GM19438 (cell line): ENCODE measurements around the gene APOL3.
"Not testable (repeated sequence)": the region's sequence is repeated elsewhere in the genome, so short reads cannot be mapped to it uniquely, and the experiment has no call there.

ENCODE experiments used
- ATAC-seq: cut with Tn5 transposase; IDR thresholded peaks from one replicate; pipeline ENCODE4 v1.9.1; 2021; ENCODE audit warnings: low read depth; ENCODE audit not compliant: unreplicated experiment

APOL3 gene

GRCh38 chr22:36160499-36160942 lies at the start of gene APOL3:
TSS of gene APOL3 (minus strand) at chr22:36160755. CDS start at chr22:36149055, 11,700 bp downstream.
- no peak for ATAC-seq

- ATAC-seq, result no peak
Observed at GRCh38 chr22:36210224-36210623, 49.7 kb upstream of the APOL3 start.

DNA sequence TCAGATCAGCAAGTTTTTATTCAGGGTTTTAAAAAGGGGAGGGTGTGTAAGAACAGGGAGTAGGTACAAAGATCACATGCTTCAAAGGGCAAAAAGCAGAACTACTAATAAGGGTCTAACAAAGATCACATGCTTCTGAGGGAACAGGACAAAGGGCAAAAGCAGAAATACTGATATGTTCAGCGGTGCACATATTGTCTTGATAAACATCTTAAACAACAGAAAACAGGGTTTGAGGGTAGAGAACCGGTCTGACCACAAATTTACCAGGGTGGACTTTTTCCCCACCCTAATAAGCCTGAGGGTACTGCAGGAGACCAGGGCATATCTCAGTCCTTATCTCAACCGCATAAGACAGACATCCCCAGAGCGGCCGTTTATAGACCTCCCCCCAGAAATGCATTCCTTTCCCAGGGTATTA lies 48.9 kb upstream of the APOL3 start:
- not testable (repeated sequence) for ATAC-seq

GRCh38 chr22:36208914-36209313 lies 48.4 kb upstream of the APOL3 start:
- no peak for ATAC-seq

DNA sequence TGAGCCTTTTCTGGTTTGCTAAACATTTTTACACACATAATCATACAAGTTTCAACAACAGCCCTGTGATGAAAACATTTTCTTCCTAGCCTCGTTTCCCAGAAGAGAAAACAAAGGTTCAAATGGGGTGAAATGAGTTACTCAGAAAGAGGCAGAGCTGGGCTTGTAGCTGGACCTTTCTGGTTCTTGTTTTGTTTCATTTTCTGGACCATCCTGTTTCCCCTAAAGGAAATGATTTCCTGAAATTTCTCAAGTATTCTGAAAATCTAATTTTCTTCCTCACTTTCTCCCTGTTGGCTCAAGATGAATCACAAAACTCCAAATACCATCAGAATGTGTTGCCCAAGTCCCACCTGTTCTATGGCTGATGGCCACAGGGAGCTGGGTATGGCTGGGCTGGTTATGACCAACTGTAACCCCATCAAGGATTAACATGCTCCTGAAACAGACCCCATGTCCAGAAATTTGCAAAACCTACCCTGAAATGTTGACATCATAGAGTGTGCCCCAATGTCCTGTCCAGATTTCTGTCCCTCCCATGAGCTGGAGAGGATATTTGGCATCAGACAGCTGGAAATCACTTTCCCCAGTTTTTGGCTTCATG lies 47.7 kb upstream of the APOL3 start:
- ATAC-seq, result no peak

DNA sequence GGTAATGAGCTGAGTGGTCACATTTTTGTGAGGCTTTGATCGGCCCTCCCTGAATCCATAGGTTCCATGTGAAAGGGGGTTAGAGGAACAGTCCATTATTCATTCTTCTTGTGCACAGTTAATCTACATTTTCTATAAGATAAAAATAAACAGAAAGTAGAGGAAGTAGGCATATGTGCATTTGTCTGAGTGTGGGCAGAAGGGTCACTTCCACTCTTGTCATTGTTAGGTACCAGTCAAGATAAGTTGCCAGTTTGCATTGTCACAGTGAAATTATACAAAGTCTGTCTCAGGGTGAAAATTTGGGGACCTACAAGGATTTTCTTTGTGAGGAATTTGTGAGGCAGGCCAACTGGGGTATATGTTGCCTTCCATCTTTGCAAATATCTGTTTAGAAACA lies 45.7 kb upstream of the APOL3 start:
- no peak for ATAC-seq

DNA sequence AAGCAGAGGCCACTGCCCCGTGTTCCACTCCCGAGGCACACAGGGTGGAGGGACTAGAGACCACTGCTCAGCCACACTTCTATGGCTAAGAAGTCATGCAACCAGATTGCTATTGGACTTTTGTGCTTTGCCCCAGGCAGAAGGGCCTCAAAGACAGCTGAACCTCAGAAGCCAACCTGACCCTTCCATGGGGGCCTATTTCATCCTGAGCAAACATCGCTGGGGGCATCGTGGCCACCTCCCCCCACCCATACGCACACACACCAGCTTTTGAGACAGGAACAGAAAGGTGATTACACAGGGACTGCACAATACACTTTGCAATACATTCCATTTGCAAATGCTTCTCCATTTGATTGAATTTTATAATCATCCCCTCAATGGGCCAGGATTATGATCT lies 45.0 kb upstream of the APOL3 start:
- ATAC-seq, result not testable (repeated sequence)

- no peak for ATAC-seq
Observed at GRCh38 chr22:36204632-36205015, 44.1 kb upstream of the APOL3 start.

GRCh38 chr22:36204001-36204631 lies 43.6 kb upstream of the APOL3 start:
- ATAC-seq, result no peak

DNA sequence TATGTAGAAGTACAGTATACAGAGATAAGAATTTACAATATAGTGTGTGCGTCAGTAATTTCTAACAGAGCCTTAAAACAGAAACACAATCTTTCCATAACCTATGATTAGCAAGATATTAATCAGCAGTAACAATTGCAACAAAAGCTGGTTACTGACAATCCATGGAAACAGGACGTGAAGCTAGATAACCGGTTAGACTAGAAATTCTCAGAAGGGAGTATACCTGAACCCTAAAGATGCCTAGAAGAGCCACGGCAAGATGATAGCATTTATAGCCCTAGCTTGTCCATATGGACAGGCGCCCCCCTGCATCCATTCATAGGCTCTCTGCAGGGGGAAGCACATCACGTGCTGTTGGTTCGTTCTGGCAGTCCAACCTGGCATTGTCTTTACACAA lies 42.9 kb upstream of the APOL3 start:
- not testable (repeated sequence) for ATAC-seq

DNA sequence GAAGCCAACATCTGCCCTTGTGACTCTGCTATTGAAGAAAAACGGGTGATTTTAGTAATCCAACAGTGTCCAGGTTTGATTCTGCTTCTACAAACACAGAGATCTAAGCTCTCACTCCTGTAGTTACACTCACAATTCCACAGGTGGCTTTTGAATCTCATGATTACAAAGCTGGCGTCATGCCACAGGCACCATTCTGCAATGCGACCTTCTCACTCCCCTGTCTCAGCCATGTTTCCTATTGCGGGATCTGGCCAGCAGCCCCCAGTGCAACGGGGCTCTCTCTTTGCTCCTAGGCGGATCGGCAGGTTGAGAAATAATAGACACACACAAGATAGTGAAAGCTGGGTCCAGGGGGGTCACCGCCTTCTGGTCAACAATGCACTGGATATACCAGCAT lies 42.4 kb upstream of the APOL3 start:
- not testable (repeated sequence) for ATAC-seq

DNA sequence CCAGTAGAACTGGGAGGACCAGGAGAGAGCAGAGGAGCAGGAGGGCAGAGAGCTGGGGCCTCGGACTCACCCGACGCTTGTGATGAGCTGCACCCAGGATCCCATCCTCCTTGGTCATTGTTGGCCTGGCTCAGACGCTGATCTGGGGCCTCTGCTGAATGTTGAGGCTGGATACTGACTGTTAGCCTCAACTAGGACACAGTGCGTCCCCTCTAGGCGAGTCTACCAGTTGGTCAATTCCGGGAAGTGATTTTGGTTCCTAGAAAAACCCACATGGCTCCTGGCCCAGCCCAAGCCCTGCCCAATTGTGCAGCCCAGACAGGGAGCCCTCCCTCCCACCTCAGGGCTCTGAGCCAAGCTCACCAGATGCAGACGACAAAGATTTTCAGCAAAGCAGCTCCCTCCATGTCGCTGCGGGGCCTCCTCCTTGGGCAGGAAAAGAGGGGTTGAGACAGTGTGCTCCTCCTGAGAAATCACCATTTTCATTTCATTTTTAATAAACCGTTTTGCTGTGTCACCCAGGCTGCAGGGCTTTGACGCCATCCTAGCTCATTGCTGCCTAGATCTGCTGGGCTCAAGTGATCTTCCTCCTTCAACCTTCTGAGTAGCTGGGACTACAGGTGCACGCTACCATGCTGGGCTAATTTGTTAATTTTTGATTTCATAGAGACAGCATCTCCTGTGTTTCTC lies 41.2 kb upstream of the APOL3 start, which contains the start of gene APOL4:
Gene APOL4, minus strand, starts transcription at position 180 of the 690 bp plus-strand sequence. Its CDS starts 75 bp downstream, at position 105.
- no peak for ATAC-seq

GRCh38 chr22:36201025-36201424 lies 40.5 kb upstream of the APOL3 start:
- not testable (repeated sequence) for ATAC-seq

- no peak for ATAC-seq
Observed at GRCh38 chr22:36199001-36199551, 38.5 kb upstream of the APOL3 start.

- no peak for ATAC-seq
Observed at GRCh38 chr22:36198536-36198935, 38.0 kb upstream of the APOL3 start.

GRCh38 chr22:36197514-36198146 lies 37.1 kb upstream of the APOL3 start:
- no peak for ATAC-seq

DNA sequence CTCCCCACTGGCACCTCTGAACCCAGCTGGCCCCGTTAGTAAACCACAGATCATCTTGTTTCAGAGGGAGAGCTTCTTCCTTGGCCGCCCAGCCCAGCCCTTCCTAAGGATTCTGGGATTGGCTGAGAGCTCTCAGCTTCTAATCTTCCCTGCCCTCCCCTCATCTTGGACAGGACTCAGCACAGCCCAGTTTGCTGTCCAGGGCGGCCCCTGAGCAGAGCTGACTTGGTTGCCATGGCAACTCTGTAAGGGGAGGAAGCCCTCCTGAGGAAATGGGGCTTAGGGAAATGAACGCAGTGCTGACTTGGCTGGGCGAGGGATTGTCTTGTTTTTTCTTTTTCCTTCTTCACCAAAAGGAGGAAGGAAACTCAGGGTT lies 36.5 kb upstream of the APOL3 start:
- no peak for ATAC-seq

- ATAC-seq, result no peak
Observed at GRCh38 chr22:36196254-36197064, 35.9 kb upstream of the APOL3 start.

GRCh38 chr22:36194971-36195370 lies 34.4 kb upstream of the APOL3 start:
- no peak for ATAC-seq

GRCh38 chr22:36194385-36194784 lies 33.8 kb upstream of the APOL3 start:
- ATAC-seq, result no peak
